BJ (cell line): Measurements from ENCODE around the gene MRPS18A. TPM values are rescaled to one million over a fixed set of nuclear protein-coding genes. Genes with fewer than 3 reads are reported as not detected.

ENCODE experiments used
- CTCF ChIA-PET: fragments of 350-600 bp; formaldehyde crosslinking; extraction: SDS; loops from one replicate; lab custom pipeline; 2021; ENCODE audit warnings: antibody characterized with exemption, inconsistent platforms; lab: Yijun Ruan, JAX
- POLR2A ChIA-PET: fragments of 300-600 bp; sonication (Branson Sonifier 250); formaldehyde crosslinking; extraction: SDS; loops from one replicate; lab custom pipeline; 2021; ENCODE audit warnings: antibody characterized with exemption; lab: Charles Lee
- DNase-seq: peaks from one replicate; pipeline ENCODE4 v3.0.0-alpha.2; 2011; ENCODE audit warnings: low read depth
- H3K27me3 ChIP-seq: 2 replicates; pipeline ENCODE4 v1.6.0; 2011; ENCODE audit warnings: low read length; ENCODE audit not compliant: control insufficient read depth, insufficient read depth
- H3K36me3 ChIP-seq: 2 replicates; pipeline ENCODE4 v1.5.1; 2011; ENCODE audit warnings: low read length; ENCODE audit not compliant: control insufficient read depth, insufficient read depth
- H3K4me3 ChIP-seq: 2 replicates; pipeline ENCODE4 v1.5.1; 2011; ENCODE audit warnings: low read depth, mild to moderate bottlenecking, control low read depth, low read length
- CTCF ChIP-seq: IDR thresholded peaks from 2 replicates; pipeline ENCODE4 v1.5.1; 2011; ENCODE audit warnings: low read depth, mild to moderate bottlenecking, control low read depth, inconsistent platforms, low read length, moderate library complexity; ENCODE audit not compliant: insufficient read depth
- polyA plus RNA-seq: library from polyadenylated mRNA; depleted of rRNA; stranded (reverse); fragments of >200 nt; gene quantifications from 2 replicates; pipeline ENCODE4 v1.2.3, GENCODE V29; 2011

The MRPS18A gene
- polyA plus RNA-seq, 1 experiment: 75.0 TPM

- POLR2A ChIA-PET: no interaction called here
Observed at GRCh38 chr6:43709654-43710303, 22.2 kb upstream of the MRPS18A start.

GRCh38 chr6:43708860-43709653, 21.5 kb upstream of the MRPS18A start:
- ChIA-PET POLR2A (no interaction called here), CTCF (interaction anchor here (0.8 to 1.5 kb wide), 5 partner anchors 13 to 365 kb away, joined by 3 to 7 read pairs (median 4); no protein-coding TSS in a partner anchor)
- H3K4me3 ChIP-seq: no peak overlapping the region

More at GRCh38 chr6:43709654-43710303, 22.2 kb upstream of the MRPS18A start:
- H3K4me3 ChIP-seq: no peak overlapping the region
- no peak for TF ChIP-seq CTCF
- CTCF ChIA-PET: interaction anchor here (0.8 to 1.5 kb wide), 4 partner anchors 12 to 365 kb away, joined by 3 to 7 read pairs (median 5); no protein-coding TSS in a partner anchor
- no peak for DNase-seq
- no peaks in the 10 kb centered on the region for H3K36me3 ChIP-seq
- peaks cover 6% of the 10 kb centered on the region; the same call in 1 of the 2 replicates for H3K27me3 ChIP-seq

GRCh38 chr6:43707767-43708166, 20.2 kb upstream of the MRPS18A start:
- H3K36me3 ChIP-seq: no peaks in the 10 kb centered on the region
- H3K27me3 ChIP-seq: peaks cover 1% of the 10 kb centered on the region; the same call in 1 of the 2 replicates
- POLR2A ChIA-PET: no interaction called here
- no peak overlapping the region for H3K4me3 ChIP-seq
- CTCF ChIA-PET: interaction anchor here (1.2 kb wide), 1 partner anchor 18 kb away, joined by 3 read pairs; no protein-coding TSS in a partner anchor
- DNase-seq: no peak
- no peak for TF ChIP-seq CTCF

More at GRCh38 chr6:43708860-43709653, 21.5 kb upstream of the MRPS18A start:
- Histone ChIP-seq H3K27me3 (peaks cover 2% of the 10 kb centered on the region; the same call in 1 of the 2 replicates), H3K36me3 (no peaks in the 10 kb centered on the region)
- no peak for TF ChIP-seq CTCF
- peak; percentile 44 for DNase-seq

- CTCF ChIA-PET: no interaction called here
- H3K4me3 ChIP-seq: no peak overlapping the region
- H3K27me3 ChIP-seq: peaks cover 1% of the 10 kb centered on the region; the same call in 1 of the 2 replicates
- DNase-seq: no peak
- POLR2A ChIA-PET: no interaction called here
- no peaks in the 10 kb centered on the region for H3K36me3 ChIP-seq
- no peak for TF ChIP-seq CTCF
Observed at GRCh38 chr6:43707269-43707668, 19.7 kb upstream of the MRPS18A start.

- H3K36me3 ChIP-seq: no peaks in the 10 kb centered on the region
- DNase-seq: no peak
- no peak for TF ChIP-seq CTCF
- POLR2A ChIA-PET: no interaction called here
- peaks cover 1% of the 10 kb centered on the region; the same call in 1 of the 2 replicates for H3K27me3 ChIP-seq
- H3K4me3 ChIP-seq: no peak overlapping the region
- CTCF ChIA-PET: interaction anchor here (1.0 kb wide), 2 partner anchors 59 to 62 kb away, joined by 3 read pairs; no protein-coding TSS in a partner anchor
Observed at GRCh38 chr6:43706788-43707187, 19.2 kb upstream of the MRPS18A start.
